NT2/D1 (cell line): ENCODE data around the gene PHACTR3.

Source experiments
- YY1 ChIP-seq: IDR thresholded peaks from 2 replicates; pipeline ENCODE4 v1.6.1; 2011; ENCODE audit not compliant: insufficient read length, insufficient read depth
- ZNF274 ChIP-seq: IDR thresholded peaks from 2 replicates; pipeline ENCODE4 v1.6.1; 2011; ENCODE audit warnings: mild to moderate bottlenecking, low read depth, low read length

DNA sequence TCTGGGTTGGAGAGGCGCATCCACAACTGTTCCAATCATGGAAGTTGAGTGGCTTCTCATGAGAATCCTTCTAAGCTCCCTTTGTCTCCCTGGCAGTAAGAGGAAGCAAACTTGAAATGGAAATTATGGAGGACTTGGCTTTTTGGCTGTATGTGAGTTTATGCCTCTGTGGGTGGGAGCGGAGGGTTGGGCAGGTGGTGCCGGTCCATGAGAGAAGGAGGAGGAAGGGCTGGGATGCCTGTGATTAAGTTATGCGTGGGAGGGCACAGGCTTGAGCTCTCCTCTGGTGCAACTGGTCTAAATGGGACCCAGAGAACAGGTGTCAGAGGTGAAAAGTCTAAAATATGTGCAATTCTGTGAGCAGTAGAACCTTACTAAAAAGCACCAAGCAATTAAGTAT lies 2.2 kb downstream of the PHACTR3 start:
- TF ChIP-seq ZNF274 (no peak), YY1 (no peak)
